C4-2B (cell line): ENCODE results near the gene FOXP1.

ENCODE experiments used
- H3K27ac ChIP-seq: fragments of 450-650 bp; 2 replicates; pipeline ENCODE4 v1.5.1; 2017
- CTCF ChIP-seq: fragments of 450-650 bp; conservative IDR thresholded peaks from 2 replicates; pipeline ENCODE4 v1.5.1; 2017; ENCODE audit warnings: mild to moderate bottlenecking
- ZFX ChIP-seq: fragments of 450-650 bp; IDR thresholded peaks from 2 replicates; pipeline ENCODE4 v1.6.1; 2017

Gene FOXP1

GRCh38 chr3:70974747-70975146 lies 608.8 kb downstream of the FOXP1 start:
- H3K27ac ChIP-seq, result no peak overlapping the region
- TF ChIP-seq ZFX, result no peak
- no peak for TF ChIP-seq CTCF

- no peak overlapping the region for H3K27ac ChIP-seq
- no peak for TF ChIP-seq ZFX
- TF ChIP-seq CTCF, result no peak
Observed at GRCh38 chr3:70973558-70973957, 610.0 kb downstream of the FOXP1 start.

- TF ChIP-seq CTCF, result no peak
- no peak for TF ChIP-seq ZFX
- H3K27ac ChIP-seq, result no peak overlapping the region
Observed at GRCh38 chr3:70972855-70973254, 610.7 kb downstream of the FOXP1 start.

GRCh38 chr3:70970952-70971351 lies 612.6 kb downstream of the FOXP1 start:
- no peak overlapping the region for H3K27ac ChIP-seq
- TF ChIP-seq ZFX (no peak), CTCF (no peak)

GRCh38 chr3:70970171-70970570 lies 613.4 kb downstream of the FOXP1 start:
- TF ChIP-seq ZFX, result no peak
- no peak for TF ChIP-seq CTCF
- H3K27ac ChIP-seq, result no peak overlapping the region

- TF ChIP-seq ZFX, result no peak
- no peak overlapping the region for H3K27ac ChIP-seq
Observed at GRCh38 chr3:70963431-70964275, 619.9 kb downstream of the FOXP1 start.

GRCh38 chr3:70959506-70960291 lies 623.8 kb downstream of the FOXP1 start:
- H3K27ac ChIP-seq, result no peak overlapping the region
- TF ChIP-seq CTCF (no peak), ZFX (no peak)
